ENCODE results near the gene GALNT7. TPM values are rescaled to one million over a fixed set of nuclear protein-coding genes. Genes with fewer than 3 reads are reported as not detected.

The GALNT7 gene
- polyA plus RNA-seq, 1 donor from 2014 or later, result 15.0 TPM

- no peak overlapping the region for H2AFZ ChIP-seq (ENCODE audit: low read depth, low read length)
Observed at GRCh38 chr4:173169428-173170181, 994 bp downstream of the GALNT7 start.

DNA sequence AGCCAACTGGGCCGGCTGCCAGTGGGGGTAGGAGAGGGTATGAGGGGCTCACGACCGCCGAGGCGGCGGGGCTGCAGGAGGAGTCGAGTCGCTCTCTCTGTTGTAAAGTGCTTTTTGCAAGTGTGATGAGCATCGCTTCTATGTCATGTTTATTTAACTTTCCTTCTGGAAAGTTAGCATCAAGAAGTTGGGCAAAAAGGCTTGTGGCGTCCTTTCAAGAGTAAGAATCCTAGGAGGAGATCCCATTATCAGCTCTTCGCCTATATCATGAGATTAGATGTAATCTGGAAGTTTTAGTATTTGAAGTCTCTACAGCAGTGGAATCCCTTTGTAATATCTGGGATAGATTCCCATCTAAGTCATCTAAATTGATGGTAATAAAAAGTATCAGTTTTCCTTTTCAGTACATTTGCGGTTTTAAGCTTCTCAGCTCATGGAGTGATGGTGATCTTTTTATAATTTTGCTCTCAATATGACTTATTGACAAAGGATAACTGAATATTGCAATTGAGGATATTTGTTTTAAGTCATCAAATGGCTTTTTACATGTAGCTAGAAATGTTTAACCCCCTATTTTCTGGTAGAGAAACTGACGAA is 1.7 kb downstream of the GALNT7 start:
- H3K9ac ChIP-seq (ENCODE audit: low read length), result peak overlapping the region; percentile 67
- H3K9me2 ChIP-seq (ENCODE audit: insufficient read depth, low read length), result no peaks in the 10 kb centered on the region
- H3K4me3 ChIP-seq (ENCODE audit: low read length), result peak overlapping the region; percentile 97
- peaks cover 46% of the 10 kb centered on the region for H3K79me2 ChIP-seq (replicated peaks; ENCODE audit: insufficient read depth, low read length)
- H3K4me2 ChIP-seq (ENCODE audit: low read length), result peak overlapping the region; percentile 47
- no peaks in the 10 kb centered on the region for H3K27me3 ChIP-seq (ENCODE audit: insufficient read depth, low read depth, low read length)
- H3F3A ChIP-seq (ENCODE audit: insufficient read depth, low read length, poor library complexity, severe bottlenecking), result no peaks in the 10 kb centered on the region
- H2AFZ ChIP-seq (ENCODE audit: low read depth, low read length), result no peak overlapping the region
- no peak overlapping the region for H3K27ac ChIP-seq (ENCODE audit: low read length)
- no peaks in the 10 kb centered on the region for H3K36me3 ChIP-seq (ENCODE audit: insufficient read depth, low read length)
- no peaks in the 10 kb centered on the region for H4K20me1 ChIP-seq (ENCODE audit: insufficient read depth)
- no peak for TF ChIP-seq TAF1 (IDR thresholded peaks at IDR 0.05; ENCODE audit: low read depth)
- TF ChIP-seq SMC3 (conservative IDR thresholded peaks at IDR 0.05; ENCODE audit: poor library complexity), result no peak
- TF ChIP-seq EP300 (conservative IDR thresholded peaks at IDR 0.05; ENCODE audit: poor library complexity, severe bottlenecking), result no peak
- peak; percentile 25 for TF ChIP-seq MXI1 (conservative IDR thresholded peaks at IDR 0.05; ENCODE audit: poor library complexity, severe bottlenecking)
- no peaks in the 10 kb centered on the region for H3K9me3 ChIP-seq (ENCODE audit: low read length)

More at GRCh38 chr4:173169428-173170181, 994 bp downstream of the GALNT7 start:
- no peaks in the 10 kb centered on the region for H3F3A ChIP-seq (ENCODE audit: insufficient read depth, low read length, poor library complexity, severe bottlenecking)
- peak overlapping the region; percentile 47 for H3K4me2 ChIP-seq (ENCODE audit: low read length)
- peak; percentile 40 for TF ChIP-seq MXI1 (conservative IDR thresholded peaks at IDR 0.05; ENCODE audit: poor library complexity, severe bottlenecking)
- TF ChIP-seq, protein P1, sequence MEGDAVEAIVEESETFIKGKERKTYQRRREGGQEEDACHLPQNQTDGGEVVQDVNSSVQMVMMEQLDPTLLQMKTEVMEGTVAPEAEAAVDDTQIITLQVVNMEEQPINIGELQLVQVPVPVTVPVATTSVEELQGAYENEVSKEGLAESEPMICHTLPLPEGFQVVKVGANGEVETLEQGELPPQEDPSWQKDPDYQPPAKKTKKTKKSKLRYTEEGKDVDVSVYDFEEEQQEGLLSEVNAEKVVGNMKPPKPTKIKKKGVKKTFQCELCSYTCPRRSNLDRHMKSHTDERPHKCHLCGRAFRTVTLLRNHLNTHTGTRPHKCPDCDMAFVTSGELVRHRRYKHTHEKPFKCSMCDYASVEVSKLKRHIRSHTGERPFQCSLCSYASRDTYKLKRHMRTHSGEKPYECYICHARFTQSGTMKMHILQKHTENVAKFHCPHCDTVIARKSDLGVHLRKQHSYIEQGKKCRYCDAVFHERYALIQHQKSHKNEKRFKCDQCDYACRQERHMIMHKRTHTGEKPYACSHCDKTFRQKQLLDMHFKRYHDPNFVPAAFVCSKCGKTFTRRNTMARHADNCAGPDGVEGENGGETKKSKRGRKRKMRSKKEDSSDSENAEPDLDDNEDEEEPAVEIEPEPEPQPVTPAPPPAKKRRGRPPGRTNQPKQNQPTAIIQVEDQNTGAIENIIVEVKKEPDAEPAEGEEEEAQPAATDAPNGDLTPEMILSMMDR (IDR thresholded peaks at IDR 0.05; ENCODE audit: poor library complexity, severe bottlenecking), result no peak
- H3K9me2 ChIP-seq (ENCODE audit: insufficient read depth, low read length), result no peaks in the 10 kb centered on the region
- no peaks in the 10 kb centered on the region for H3K9me3 ChIP-seq (ENCODE audit: low read length)
- no peaks in the 10 kb centered on the region for H3K27me3 ChIP-seq (ENCODE audit: insufficient read depth, low read depth, low read length)
- peak overlapping the region; percentile 97 for H3K4me3 ChIP-seq (ENCODE audit: low read length)
- H4K20me1 ChIP-seq (ENCODE audit: insufficient read depth), result no peaks in the 10 kb centered on the region
- peak overlapping the region; percentile 67 for H3K9ac ChIP-seq (ENCODE audit: low read length)
- peaks cover 40% of the 10 kb centered on the region for H3K79me2 ChIP-seq (replicated peaks; ENCODE audit: insufficient read depth, low read length)
- H3K36me3 ChIP-seq (ENCODE audit: insufficient read depth, low read length), result no peaks in the 10 kb centered on the region
- peak overlapping the region; percentile 16 for H3K27ac ChIP-seq (ENCODE audit: low read length)

- Histone ChIP-seq H4K20me1 (ENCODE audit: insufficient read depth) (no peaks in the 10 kb centered on the region), H3K9me2 (ENCODE audit: insufficient read depth, low read length) (no peaks in the 10 kb centered on the region), H3K9ac (ENCODE audit: low read length) (no peak overlapping the region), H3K4me2 (ENCODE audit: low read length) (peak overlapping the region; percentile 47), H3K9me3 (ENCODE audit: low read length) (no peaks in the 10 kb centered on the region), H3K79me2 (replicated peaks; ENCODE audit: insufficient read depth, low read length) (peaks cover 50% of the 10 kb centered on the region), H3K36me3 (ENCODE audit: insufficient read depth, low read length) (no peaks in the 10 kb centered on the region), H3K4me3 (ENCODE audit: low read length) (peak overlapping the region; percentile 97), H3K27me3 (ENCODE audit: insufficient read depth, low read depth, low read length) (no peaks in the 10 kb centered on the region), H2AFZ (ENCODE audit: low read depth, low read length) (no peak overlapping the region), H3F3A (ENCODE audit: insufficient read depth, low read length, poor library complexity, severe bottlenecking) (no peaks in the 10 kb centered on the region), H3K27ac (ENCODE audit: low read length) (no peak overlapping the region)
- TF ChIP-seq POLR2AphosphoS5 (IDR thresholded peaks at IDR 0.05) (no peak), RAD21 (conservative IDR thresholded peaks at IDR 0.05) (peak; percentile 37), SMC3 (conservative IDR thresholded peaks at IDR 0.05; ENCODE audit: poor library complexity) (peak; percentile 48)
- TF ChIP-seq, protein P1 (IDR thresholded peaks at IDR 0.05; ENCODE audit: poor library complexity, severe bottlenecking), result peak; percentile 46
- TF ChIP-seq, protein P2, sequence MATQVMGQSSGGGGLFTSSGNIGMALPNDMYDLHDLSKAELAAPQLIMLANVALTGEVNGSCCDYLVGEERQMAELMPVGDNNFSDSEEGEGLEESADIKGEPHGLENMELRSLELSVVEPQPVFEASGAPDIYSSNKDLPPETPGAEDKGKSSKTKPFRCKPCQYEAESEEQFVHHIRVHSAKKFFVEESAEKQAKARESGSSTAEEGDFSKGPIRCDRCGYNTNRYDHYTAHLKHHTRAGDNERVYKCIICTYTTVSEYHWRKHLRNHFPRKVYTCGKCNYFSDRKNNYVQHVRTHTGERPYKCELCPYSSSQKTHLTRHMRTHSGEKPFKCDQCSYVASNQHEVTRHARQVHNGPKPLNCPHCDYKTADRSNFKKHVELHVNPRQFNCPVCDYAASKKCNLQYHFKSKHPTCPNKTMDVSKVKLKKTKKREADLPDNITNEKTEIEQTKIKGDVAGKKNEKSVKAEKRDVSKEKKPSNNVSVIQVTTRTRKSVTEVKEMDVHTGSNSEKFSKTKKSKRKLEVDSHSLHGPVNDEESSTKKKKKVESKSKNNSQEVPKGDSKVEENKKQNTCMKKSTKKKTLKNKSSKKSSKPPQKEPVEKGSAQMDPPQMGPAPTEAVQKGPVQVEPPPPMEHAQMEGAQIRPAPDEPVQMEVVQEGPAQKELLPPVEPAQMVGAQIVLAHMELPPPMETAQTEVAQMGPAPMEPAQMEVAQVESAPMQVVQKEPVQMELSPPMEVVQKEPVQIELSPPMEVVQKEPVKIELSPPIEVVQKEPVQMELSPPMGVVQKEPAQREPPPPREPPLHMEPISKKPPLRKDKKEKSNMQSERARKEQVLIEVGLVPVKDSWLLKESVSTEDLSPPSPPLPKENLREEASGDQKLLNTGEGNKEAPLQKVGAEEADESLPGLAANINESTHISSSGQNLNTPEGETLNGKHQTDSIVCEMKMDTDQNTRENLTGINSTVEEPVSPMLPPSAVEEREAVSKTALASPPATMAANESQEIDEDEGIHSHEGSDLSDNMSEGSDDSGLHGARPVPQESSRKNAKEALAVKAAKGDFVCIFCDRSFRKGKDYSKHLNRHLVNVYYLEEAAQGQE (IDR thresholded peaks at IDR 0.05; ENCODE audit: borderline replicate concordance), result no peak
Observed at GRCh38 chr4:173171098-173171497, 2.5 kb downstream of the GALNT7 start.

Data from neural cell (in vitro differentiated cells).